ENCODE results near the gene ABHD2. TPM values are rescaled to one million over a fixed set of nuclear protein-coding genes. Genes with fewer than 3 reads are reported as not detected.

The ABHD2 gene
- total and polyA plus RNA-seq, 2 donors (not counting 3 experiments of a cell fraction or from before 2014, with no cell fraction given), result 14.0 to 62.2 TPM

GRCh38 chr15:89168316-89168833 lies 80.1 kb downstream of the ABHD2 start:
- no peaks in the 10 kb centered on the region for H4K20me1 ChIP-seq (replicated peaks; ENCODE audit: control insufficient read depth, extremely low read depth, insufficient read depth, low read length)
- no peaks in the 10 kb centered on the region for H3K9me1 ChIP-seq (replicated peaks; ENCODE audit: control insufficient read depth, extremely low read depth, insufficient read depth, low read length)
- no peak overlapping the region for H2AFZ ChIP-seq (ENCODE audit: low read depth, low read length)
- FAIRE-seq (no peak), DNase-seq (ENCODE audit: low read depth, low spot score) (no peak)
- TF ChIP-seq GATA2 (IDR thresholded peaks at IDR 0.05; ENCODE audit: insufficient read depth, insufficient read length, low read depth, low read length), result no peak
- TF ChIP-seq CTCF (IDR thresholded peaks at IDR 0.05; ENCODE audit: extremely low read depth in 1 of 2, insufficient read depth in 1 of 2, low read depth in 1 of 2, low read length in 2 of 2), result no peak
- TF ChIP-seq MAX (IDR thresholded peaks at IDR 0.05; ENCODE audit: insufficient read depth, insufficient read length), result no peak
- no peak for TF ChIP-seq POLR2A (IDR thresholded peaks at IDR 0.05; ENCODE audit: low read depth, low read length)
- TF ChIP-seq JUN (IDR thresholded peaks at IDR 0.05; ENCODE audit: borderline replicate concordance, insufficient read depth, insufficient read length, low read depth), result no peak
- no peak for TF ChIP-seq MYC (IDR thresholded peaks at IDR 0.05; ENCODE audit: low read depth, low read length)
- no peak for TF ChIP-seq POLR2AphosphoS5 (IDR thresholded peaks at IDR 0.05; ENCODE audit: insufficient read depth, low read depth, low read length)
- TF ChIP-seq EZH2 (IDR thresholded peaks at IDR 0.05; ENCODE audit: borderline replicate concordance, low read depth, low read length, severe bottlenecking), result no peak
- TF ChIP-seq FOS (IDR thresholded peaks at IDR 0.05; ENCODE audit: borderline replicate concordance, insufficient read depth, low read length), result no peak
- H3K36me3 ChIP-seq (ENCODE audit: control insufficient read depth in 2 of 2, extremely low read depth in 1 of 2, insufficient read depth in 2 of 2, low read length in 2 of 2), result no peaks in the 10 kb centered on the region
- H3K4me1 ChIP-seq (ENCODE audit: control insufficient read depth, extremely low read depth, insufficient read depth, low read length), result peaks cover 35% of the 10 kb centered on the region
- no peaks in the 10 kb centered on the region for H3K27me3 ChIP-seq (ENCODE audit: control insufficient read depth in 2 of 2, insufficient read depth in 2 of 2, low read length in 2 of 2)
- peak overlapping the region; percentile 77 for H3K4me2 ChIP-seq (ENCODE audit: insufficient read depth, low read length)
- ChIA-PET CTCF (interaction anchor here (0.7 to 4.7 kb wide), 15 partner anchors 10 to 264 kb away, joined by 3 to 36 read pairs (median 7); no protein-coding TSS in a partner anchor), POLR2A (interaction anchor here (1.3 kb wide), 1 partner anchor 80 kb away, joined by 5 read pairs; the partner anchor contains the start of gene ABHD2)
- no peaks in the 10 kb centered on the region for H3K79me2 ChIP-seq (ENCODE audit: control insufficient read depth, insufficient read depth, low read length)
- H3K4me3 ChIP-seq (replicated peaks in 1 of 3; ENCODE audit: insufficient read depth in 1 of 3, low read depth in 1 of 3, low read length in 3 of 3), result no peak overlapping the region
- TSS peak; percentile 66 for BruUV-seq (replicated peaks)
- dilution Hi-C loops (cut with MboI; ENCODE audit: extremely low pct_ligation_motif_present, low sequenced_read_pairs) (loop anchor here (25.0 kb wide), 1 partner anchor 106 kb away; no protein-coding TSS in a partner anchor), intact Hi-C loops (cut with micrococcal nuclease) (loop anchor here (1.0 kb wide), 1 partner anchor 66 kb away; no protein-coding TSS in a partner anchor)
- peak overlapping the region; percentile 2 for H3K9ac ChIP-seq (replicated peaks; ENCODE audit: extremely low read depth, insufficient read depth, low read length)
- H3K27ac ChIP-seq (ENCODE audit: insufficient read depth, low read depth, low read length), result peak overlapping the region; percentile 87
- H3K9me3 ChIP-seq (replicated peaks; ENCODE audit: control insufficient read depth, insufficient read depth, low read length), result no peaks in the 10 kb centered on the region

Measured in endothelial cell of umbilical vein (primary cell).